Omental fat pad (tissue), 4 donors: ENCODE measurements around the gene FSTL4. TPM values are rescaled to one million over a fixed set of nuclear protein-coding genes. Genes with fewer than 3 reads are reported as not detected.

ENCODE experiments used
- ATAC-seq: fragments of 150-250 bp; one replicate; pipeline ENCODE4 v1.9.1; 2016; ENCODE audit warnings: mild to moderate bottlenecking, moderate library complexity; ENCODE audit not compliant: low FRiP score
- DNase-seq: peaks from one replicate; pipeline ENCODE4 v3.0.0-alpha.2; 2019; ENCODE audit warnings: low spot score
- CTCF ChIP-seq, 3 donors: fragments of 450-650 bp; IDR thresholded peaks; one replicate each; pipeline ENCODE4 v1.5.1; 2016 to 2017; ENCODE audit warnings: antibody characterized with exemption in 3 of 3, mild to moderate bottlenecking in 3 of 3, moderate library complexity in 2 of 3
- total RNA-seq, 4 donors: library from RNA; depleted of rRNA; stranded (reverse); fragments of >200 nt; gene quantifications; one replicate each; pipeline ENCODE4 v1.1.0, GENCODE V29; 2016

FSTL4 gene
- total RNA-seq, result under 1 TPM in 1 of 4 donors, not detected in 3; 0.32 TPM

- DNase-seq (no peak), ATAC-seq (no peak)
- no peak for TF ChIP-seq CTCF (IDR thresholded peaks at IDR 0.05)
Observed at GRCh38 chr5:133612249-133612860, at the start of gene FSTL4. FSTL4 (minus strand) TSS chr5:133612541.

- DNase-seq, result no peak
- ATAC-seq, result no peak
- no peak for TF ChIP-seq CTCF (IDR thresholded peaks at IDR 0.05)
Observed at GRCh38 chr5:133661389-133661788, 49.0 kb upstream of the FSTL4 start.

- DNase-seq (no peak), ATAC-seq (no peak)
- no peak for TF ChIP-seq CTCF (IDR thresholded peaks at IDR 0.05)
Observed at GRCh38 chr5:133658327-133658726, 46.0 kb upstream of the FSTL4 start.

- DNase-seq (no peak), ATAC-seq (no peak)
- no peak for TF ChIP-seq CTCF (IDR thresholded peaks at IDR 0.05)
Observed at GRCh38 chr5:133657036-133657435, 44.7 kb upstream of the FSTL4 start.

GRCh38 chr5:133655966-133656365 is 43.6 kb upstream of the FSTL4 start:
- ATAC-seq (no peak), DNase-seq (no peak)
- no peak for TF ChIP-seq CTCF (IDR thresholded peaks at IDR 0.05)

- DNase-seq, result no peak
- TF ChIP-seq CTCF (IDR thresholded peaks at IDR 0.05), result no peak
Observed at GRCh38 chr5:133653760-133654049, 41.4 kb upstream of the FSTL4 start.

GRCh38 chr5:133652951-133653759 is 40.8 kb upstream of the FSTL4 start:
- TF ChIP-seq CTCF (IDR thresholded peaks at IDR 0.05), result no peak
- ATAC-seq (no peak), DNase-seq (no peak)

More at GRCh38 chr5:133653760-133654049, 41.4 kb upstream of the FSTL4 start:
- ATAC-seq, result no peak
